ENCODE data around the gene ATP11A.

- TF ChIP-seq GATA2 (IDR thresholded peaks at IDR 0.05; ENCODE audit: low read depth, low read length) (no peak), GATA3 (IDR thresholded peaks at IDR 0.05; ENCODE audit: low read depth, low read length) (no peak)
Observed at GRCh38 chr13:112800057-112800456, 110.2 kb downstream of the ATP11A start.
